ENCODE data around the gene GNAQ. TPM values are rescaled to one million over a fixed set of nuclear protein-coding genes. Genes with fewer than 3 reads are reported as not detected.

Gene GNAQ
- total and polyA plus RNA-seq, 2 of the 13 experiments (the other 11 are each of a cell fraction or from before 2014, with no cell fraction given), result 16.5 to 17.7 TPM

DNA sequence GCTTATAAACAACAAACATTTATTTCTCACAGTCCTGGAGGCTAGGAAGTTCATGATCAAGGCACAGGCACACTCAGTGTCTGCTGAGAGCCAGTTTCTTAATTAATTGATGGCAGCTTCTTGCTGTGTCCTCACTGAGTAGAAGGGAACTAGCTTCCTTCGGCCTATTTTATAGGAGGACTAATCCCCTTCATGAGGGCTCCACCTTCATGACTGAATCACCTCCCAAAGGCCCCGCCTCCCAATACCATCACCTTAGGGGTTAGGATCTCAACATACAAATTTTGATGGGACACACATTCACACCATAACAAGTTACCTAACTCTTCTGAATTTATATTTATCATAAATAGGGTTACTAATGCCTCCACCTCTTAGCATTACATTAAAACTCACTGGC is 129.8 kb downstream of the GNAQ start:
- Histone ChIP-seq H3K36me3 (replicated peaks in 1 of 2; ENCODE audit: control insufficient read depth in 1 of 2, insufficient read depth in 2 of 2, low read length in 2 of 2) (no peaks in the 10 kb centered on the region; a peak in 2 of 5 replicates), H3K4me3 (replicated peaks in 1 of 3; ENCODE audit: insufficient read depth in 1 of 3, low read depth in 2 of 3, low read length in 3 of 3) (no peak overlapping the region), H3K4me1 (ENCODE audit: insufficient read depth, low read length) (no peaks in the 10 kb centered on the region), H4K20me1 (ENCODE audit: insufficient read depth, low read length) (no peaks in the 10 kb centered on the region), H3K27me3 (ENCODE audit: control insufficient read depth in 1 of 2, insufficient read depth in 2 of 2, low read length in 2 of 2) (no peaks in the 10 kb centered on the region), H2AFZ (ENCODE audit: low read length) (no peak overlapping the region), H3K79me2 (ENCODE audit: insufficient read depth, low read length) (no peaks in the 10 kb centered on the region), H3K27ac (ENCODE audit: extremely low read length, insufficient read depth, low read length) (no peak overlapping the region), H3K9ac (ENCODE audit: insufficient read depth, low read depth, low read length) (no peak overlapping the region), H3K4me2 (ENCODE audit: low read depth, low read length) (no peak overlapping the region), H3K9me3 (ENCODE audit: low read length) (no peaks in the 10 kb centered on the region)
- no peak for DNase-seq (ENCODE audit: low spot score)
- intact Hi-C loops (cut with micrococcal nuclease; ENCODE audit: unreplicated experiment) (no loop called here), in situ Hi-C loops (cut with HindIII; ENCODE audit: extremely low pct_ligation_motif_present, low pct_unique_long_range_greater_than_20kb) (no loop called here)
- 100% methylated on average over 2 of the region's 2 CpGs for WGBS (ENCODE audit: low lambda C conversion rate)
- no peak for ATAC-seq
- FAIRE-seq, result no peak
- POLR2A ChIA-PET, result no interaction called here
- CTCF ChIA-PET (ENCODE audit: low intra/inter-chr PET ratio, low total read pairs), result no interaction called here
- BruUV-seq (replicated peaks), result no TSS peak
- TF ChIP-seq CBX5 (CRISPR knock-in tag; IDR thresholded peaks at IDR 0.05; ENCODE audit: borderline replicate concordance) (no peak), DDIT3 (CRISPR knock-in tag; IDR thresholded peaks at IDR 0.05) (no peak), ZNF224 (CRISPR knock-in tag; IDR thresholded peaks at IDR 0.05) (no peak), ZNF430 (CRISPR knock-in tag; IDR thresholded peaks at IDR 0.05) (no peak), BRCA1 (CRISPR knock-in tag; IDR thresholded peaks at IDR 0.05) (no peak), ZC3H13 (CRISPR knock-in tag; IDR thresholded peaks at IDR 0.05) (no peak), ZNF136 (CRISPR knock-in tag; IDR thresholded peaks at IDR 0.05; ENCODE audit: low read depth) (no peak), MIER2 (CRISPR knock-in tag; IDR thresholded peaks at IDR 0.05) (no peak), ZFYVE20 (CRISPR knock-in tag; IDR thresholded peaks at IDR 0.05; ENCODE audit: borderline replicate concordance, low read depth) (no peak), ZNF674 (CRISPR knock-in tag; IDR thresholded peaks at IDR 0.05; ENCODE audit: low read depth) (no peak), MAZ (IDR thresholded peaks at IDR 0.05; ENCODE audit: borderline replicate concordance, low read depth, low read length) (no peak), MAZ (CRISPR knock-in tag; IDR thresholded peaks at IDR 0.05; ENCODE audit: low read depth) (no peak), SIN3A (IDR thresholded peaks at IDR 0.05; ENCODE audit: borderline replicate concordance, low read depth, low read length) (no peak), MIER3 (CRISPR knock-in tag; IDR thresholded peaks at IDR 0.05; ENCODE audit: borderline replicate concordance) (no peak), SP140L (CRISPR knock-in tag; IDR thresholded peaks at IDR 0.05; ENCODE audit: borderline replicate concordance) (no peak), TAF15 (IDR thresholded peaks at IDR 0.05; ENCODE audit: low read depth, low read length, poor library complexity, severe bottlenecking) (no peak)
- TF ChIP-seq, protein P1, sequence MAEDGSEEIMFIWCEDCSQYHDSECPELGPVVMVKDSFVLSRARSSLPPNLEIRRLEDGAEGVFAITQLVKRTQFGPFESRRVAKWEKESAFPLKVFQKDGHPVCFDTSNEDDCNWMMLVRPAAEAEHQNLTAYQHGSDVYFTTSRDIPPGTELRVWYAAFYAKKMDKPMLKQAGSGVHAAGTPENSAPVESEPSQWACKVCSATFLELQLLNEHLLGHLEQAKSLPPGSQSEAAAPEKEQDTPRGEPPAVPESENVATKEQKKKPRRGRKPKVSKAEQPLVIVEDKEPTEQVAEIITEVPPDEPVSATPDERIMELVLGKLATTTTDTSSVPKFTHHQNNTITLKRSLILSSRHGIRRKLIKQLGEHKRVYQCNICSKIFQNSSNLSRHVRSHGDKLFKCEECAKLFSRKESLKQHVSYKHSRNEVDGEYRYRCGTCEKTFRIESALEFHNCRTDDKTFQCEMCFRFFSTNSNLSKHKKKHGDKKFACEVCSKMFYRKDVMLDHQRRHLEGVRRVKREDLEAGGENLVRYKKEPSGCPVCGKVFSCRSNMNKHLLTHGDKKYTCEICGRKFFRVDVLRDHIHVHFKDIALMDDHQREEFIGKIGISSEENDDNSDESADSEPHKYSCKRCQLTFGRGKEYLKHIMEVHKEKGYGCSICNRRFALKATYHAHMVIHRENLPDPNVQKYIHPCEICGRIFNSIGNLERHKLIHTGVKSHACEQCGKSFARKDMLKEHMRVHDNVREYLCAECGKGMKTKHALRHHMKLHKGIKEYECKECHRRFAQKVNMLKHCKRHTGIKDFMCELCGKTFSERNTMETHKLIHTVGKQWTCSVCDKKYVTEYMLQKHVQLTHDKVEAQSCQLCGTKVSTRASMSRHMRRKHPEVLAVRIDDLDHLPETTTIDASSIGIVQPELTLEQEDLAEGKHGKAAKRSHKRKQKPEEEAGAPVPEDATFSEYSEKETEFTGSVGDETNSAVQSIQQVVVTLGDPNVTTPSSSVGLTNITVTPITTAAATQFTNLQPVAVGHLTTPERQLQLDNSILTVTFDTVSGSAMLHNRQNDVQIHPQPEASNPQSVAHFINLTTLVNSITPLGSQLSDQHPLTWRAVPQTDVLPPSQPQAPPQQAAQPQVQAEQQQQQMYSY (CRISPR knock-in tag; IDR thresholded peaks at IDR 0.05), result no peak
- TF ChIP-seq, protein P2, sequence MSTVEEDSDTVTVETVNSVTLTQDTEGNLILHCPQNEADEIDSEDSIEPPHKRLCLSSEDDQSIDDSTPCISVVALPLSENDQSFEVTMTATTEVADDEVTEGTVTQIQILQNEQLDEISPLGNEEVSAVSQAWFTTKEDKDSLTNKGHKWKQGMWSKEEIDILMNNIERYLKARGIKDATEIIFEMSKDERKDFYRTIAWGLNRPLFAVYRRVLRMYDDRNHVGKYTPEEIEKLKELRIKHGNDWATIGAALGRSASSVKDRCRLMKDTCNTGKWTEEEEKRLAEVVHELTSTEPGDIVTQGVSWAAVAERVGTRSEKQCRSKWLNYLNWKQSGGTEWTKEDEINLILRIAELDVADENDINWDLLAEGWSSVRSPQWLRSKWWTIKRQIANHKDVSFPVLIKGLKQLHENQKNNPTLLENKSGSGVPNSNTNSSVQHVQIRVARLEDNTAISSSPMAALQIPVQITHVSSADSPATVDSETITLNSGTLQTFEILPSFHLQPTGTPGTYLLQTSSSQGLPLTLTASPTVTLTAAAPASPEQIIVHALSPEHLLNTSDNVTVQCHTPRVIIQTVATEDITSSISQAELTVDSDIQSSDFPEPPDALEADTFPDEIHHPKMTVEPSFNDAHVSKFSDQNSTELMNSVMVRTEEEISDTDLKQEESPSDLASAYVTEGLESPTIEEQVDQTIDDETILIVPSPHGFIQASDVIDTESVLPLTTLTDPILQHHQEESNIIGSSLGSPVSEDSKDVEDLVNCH (CRISPR knock-in tag; IDR thresholded peaks at IDR 0.05), result no peak
- TF ChIP-seq, protein P3, sequence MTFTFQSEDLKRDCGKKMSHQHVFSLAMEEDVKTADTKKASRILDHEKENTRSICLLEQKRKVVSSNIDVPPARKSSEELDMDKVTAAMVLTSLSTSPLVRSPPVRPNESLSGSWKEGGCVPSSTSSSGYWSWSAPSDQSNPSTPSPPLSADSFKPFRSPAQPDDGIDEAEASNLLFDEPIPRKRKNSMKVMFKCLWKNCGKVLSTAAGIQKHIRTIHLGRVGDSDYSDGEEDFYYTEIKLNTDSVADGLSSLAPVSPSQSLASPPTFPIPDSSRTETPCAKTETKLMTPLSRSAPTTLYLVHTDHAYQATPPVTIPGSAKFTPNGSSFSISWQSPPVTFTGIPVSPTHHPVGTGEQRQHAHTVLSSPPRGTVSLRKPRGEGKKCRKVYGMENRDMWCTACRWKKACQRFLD (CRISPR knock-in tag; IDR thresholded peaks at IDR 0.05; ENCODE audit: borderline replicate concordance), result no peak

Measured in HepG2 (cell line).